Fibroblast of lung (primary cell): ENCODE results near the gene DOK3.

Experiments used
- CTCF ChIP-seq, 2 donors: IDR thresholded peaks in 1 of 2; conservative IDR thresholded peaks in 1 of 2; 1 replicate in 1 of 2; 2 replicates in 1 of 2; pipeline ENCODE4 v1.5.1; 2011 to 2012; ENCODE audit warnings: low read length in 2 of 2, control low read depth in 1 of 2, inconsistent platforms in 1 of 2, low read depth in 1 of 2, mild to moderate bottlenecking in 1 of 2
- EZH2 ChIP-seq: IDR thresholded peaks from 2 replicates; pipeline ENCODE4 v1.5.1; 2012; ENCODE audit warnings: low read length, control low read depth, mild to moderate bottlenecking; ENCODE audit errors: missing control alignments

DNA sequence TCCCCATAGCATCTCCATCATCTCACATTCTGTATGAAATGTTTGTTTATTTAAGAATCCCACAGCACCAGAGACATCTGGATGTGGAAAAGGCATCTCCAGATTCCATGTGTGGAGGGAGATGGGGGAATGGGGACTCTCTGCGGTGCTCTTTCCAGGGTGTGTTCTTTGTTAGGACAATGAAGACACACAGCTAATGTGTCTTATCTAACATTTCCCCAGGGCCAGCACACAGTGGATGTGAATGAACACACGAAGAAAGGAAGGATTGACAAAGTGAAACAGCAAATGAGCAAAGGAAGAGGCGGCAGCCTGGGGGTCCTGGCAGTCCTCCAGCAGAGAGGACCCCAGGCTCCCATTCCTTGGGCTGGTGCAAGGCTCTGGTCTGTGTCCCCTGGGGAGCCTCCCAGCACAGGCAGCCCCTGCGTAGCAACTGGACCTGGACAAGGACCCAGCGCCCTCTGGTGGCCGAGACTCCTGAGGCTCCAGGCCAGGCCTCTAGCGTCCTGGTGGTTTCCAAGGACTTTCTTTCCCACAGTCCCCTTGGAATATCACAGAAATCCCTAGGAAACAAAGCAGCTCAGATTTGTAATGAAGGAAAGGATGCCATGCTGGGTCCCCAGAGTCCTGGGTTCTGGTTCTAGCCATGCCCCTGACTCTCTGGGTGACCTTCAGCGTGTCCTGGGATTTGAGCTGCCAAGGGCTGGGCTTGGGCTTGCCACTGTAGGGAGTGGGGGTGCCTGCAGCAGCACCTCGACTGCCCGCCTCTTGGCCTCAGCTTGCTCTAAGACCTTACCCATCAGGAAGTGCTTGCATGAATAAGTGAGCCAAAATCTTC, 8.7 kb downstream of the DOK3 start:
- TF ChIP-seq CTCF (conservative IDR thresholded peaks at IDR 0.05 in 1 of 2, IDR thresholded peaks at IDR 0.05 in 1 of 2; ENCODE audit: low read depth in 1 of 2, low read length in 2 of 2) = peak; percentile 91 to 96
- no peak for TF ChIP-seq EZH2
